Uterus (tissue), 2 donors: ENCODE measurements around the gene DST.

Experiments used
- CTCF ChIP-seq, 4 experiments: fragments of 200-600 bp in 2 of 4; fragments of 450-650 bp in 2 of 4; sonication (generic) in 2 of 4; IDR thresholded peaks; one replicate each; pipeline ENCODE4 v1.5.1; 2016 to 2019; ENCODE audit warnings: antibody characterized with exemption in 4 of 4, mild to moderate bottlenecking in 2 of 4, moderate library complexity in 1 of 4
- POLR2A ChIP-seq, 2 donors: fragments of 450-650 bp; IDR thresholded peaks; one replicate each; pipeline ENCODE4 v1.6.1; 2016; ENCODE audit warnings: antibody characterized with exemption in 2 of 2, mild to moderate bottlenecking in 1 of 2, moderate library complexity in 1 of 2

- TF ChIP-seq CTCF (IDR thresholded peaks at IDR 0.05) (no peak), POLR2A (IDR thresholded peaks at IDR 0.05) (no peak)
These were observed 17.7 kb upstream of the DST start for GRCh38 chr6:56660381-56660730.
